Erythroblast (primary cell): ENCODE data around the gene ENO4.

ENCODE experiments used
- GATA1 ChIP-seq: IDR thresholded peaks from 2 replicates; pipeline ENCODE4 v1.6.1; 2011; ENCODE audit warnings: low read depth, mild to moderate bottlenecking, control low read depth, low read length, moderate library complexity
- POLR2A ChIP-seq: IDR thresholded peaks from 2 replicates; pipeline ENCODE4 v1.6.1; 2011; ENCODE audit warnings: mild to moderate bottlenecking, low read length

DNA sequence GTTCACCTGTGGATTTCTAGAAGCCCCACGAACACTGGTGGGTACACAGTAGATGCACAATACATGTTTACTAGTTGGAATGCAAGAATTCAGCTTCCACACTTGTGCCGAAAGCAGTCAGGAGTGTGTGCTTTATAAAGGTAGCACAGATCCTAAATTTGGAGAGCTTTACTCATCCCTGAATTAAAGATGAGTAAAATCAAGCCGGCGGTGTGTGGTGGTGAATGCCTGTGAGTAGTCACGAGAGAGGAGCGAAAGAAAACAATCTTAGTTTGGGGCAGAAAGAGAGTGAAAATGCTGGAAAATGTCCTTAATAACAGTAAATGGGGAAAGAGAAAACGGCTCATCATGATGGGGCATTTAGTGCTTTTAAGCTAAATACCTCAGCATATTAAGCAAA is 13.6 kb upstream of the ENO4 start:
- no peak for TF ChIP-seq POLR2A
- no peak for TF ChIP-seq GATA1
